MG63 (cell line): ENCODE measurements around the gene TRPM3. TPM values are rescaled to one million over a fixed set of nuclear protein-coding genes. Genes with fewer than 3 reads are reported as not detected.

ENCODE experiments used
- DNase-seq: peaks from one replicate; pipeline ENCODE4 v3.0.0-alpha.2; 2020
- H3K27me3 ChIP-seq: fragments of 250-450 bp; sonication (Bioruptor Pico); 2 replicates; pipeline ENCODE4 v1.5.1; 2020; ENCODE audit warnings: mild to moderate bottlenecking, moderate library complexity
- H3K36me3 ChIP-seq: fragments of 250-450 bp; sonication (Bioruptor Pico); 2 replicates; pipeline ENCODE4 v1.5.1; 2020; ENCODE audit warnings: mild to moderate bottlenecking, moderate library complexity
- H3K4me3 ChIP-seq: fragments of 250-450 bp; sonication (Bioruptor Pico); 2 replicates; pipeline ENCODE4 v1.5.1; 2020; ENCODE audit warnings: mild to moderate bottlenecking, moderate library complexity
- H3K9me3 ChIP-seq: fragments of 250-450 bp; sonication (Bioruptor Pico); 2 replicates; pipeline ENCODE4 v1.5.1; 2020; ENCODE audit warnings: mild to moderate bottlenecking, moderate library complexity
- total RNA-seq: library from RNA; depleted of rRNA; stranded (reverse); fragments of >200 nt; shearing (Covaris generic); gene quantifications from 2 replicates; pipeline ENCODE4 v1.2.3, GENCODE V29; 2014; ENCODE audit warnings: low replicate concordance

TRPM3 gene
- total RNA-seq, 1 experiment from 2014 or later, result not detected

- DNase-seq, result no peak
- no peaks in the 10 kb centered on the region for H3K27me3 ChIP-seq
Measured at GRCh38 chr9:71115448-71115975, 5.9 kb downstream of the TRPM3 start.

GRCh38 chr9:71112866-71113265 lies 8.6 kb downstream of the TRPM3 start:
- no peaks in the 10 kb centered on the region for H3K36me3 ChIP-seq
- H3K4me3 ChIP-seq, result no peak overlapping the region
- DNase-seq, result no peak
- no peaks in the 10 kb centered on the region for H3K9me3 ChIP-seq
- H3K27me3 ChIP-seq, result no peaks in the 10 kb centered on the region

More at GRCh38 chr9:71115448-71115975, 5.9 kb downstream of the TRPM3 start:
- Histone ChIP-seq H3K36me3 (no peaks in the 10 kb centered on the region), H3K4me3 (no peak overlapping the region), H3K9me3 (no peaks in the 10 kb centered on the region)

- H3K9me3 ChIP-seq, result no peaks in the 10 kb centered on the region
- H3K4me3 ChIP-seq, result no peak overlapping the region
- H3K27me3 ChIP-seq, result no peaks in the 10 kb centered on the region
- H3K36me3 ChIP-seq, result no peaks in the 10 kb centered on the region
- no peak for DNase-seq
Measured at GRCh38 chr9:71108937-71109336, 12.5 kb downstream of the TRPM3 start.

- Histone ChIP-seq H3K27me3 (no peaks in the 10 kb centered on the region), H3K4me3 (no peak overlapping the region), H3K9me3 (no peaks in the 10 kb centered on the region), H3K36me3 (no peaks in the 10 kb centered on the region)
- no peak for DNase-seq
Measured at GRCh38 chr9:71106992-71107391, 14.4 kb downstream of the TRPM3 start.

- no peaks in the 10 kb centered on the region for H3K36me3 ChIP-seq
- no peak overlapping the region for H3K4me3 ChIP-seq
- H3K27me3 ChIP-seq, result no peaks in the 10 kb centered on the region
- no peaks in the 10 kb centered on the region for H3K9me3 ChIP-seq
- no peak for DNase-seq
Measured at GRCh38 chr9:71105192-71105591, 16.2 kb downstream of the TRPM3 start.

- no peaks in the 10 kb centered on the region for H3K27me3 ChIP-seq
- no peak overlapping the region for H3K4me3 ChIP-seq
- no peak for DNase-seq
- H3K9me3 ChIP-seq, result no peaks in the 10 kb centered on the region
- H3K36me3 ChIP-seq, result no peaks in the 10 kb centered on the region
Measured at GRCh38 chr9:71098801-71099200, 22.6 kb downstream of the TRPM3 start.

- DNase-seq, result no peak
- H3K27me3 ChIP-seq, result no peaks in the 10 kb centered on the region
- H3K9me3 ChIP-seq, result no peaks in the 10 kb centered on the region
- H3K4me3 ChIP-seq, result no peak overlapping the region
- no peaks in the 10 kb centered on the region for H3K36me3 ChIP-seq
Measured at GRCh38 chr9:71097671-71098070, 23.8 kb downstream of the TRPM3 start.

GRCh38 chr9:71096421-71097108 lies 24.9 kb downstream of the TRPM3 start:
- Histone ChIP-seq H3K9me3 (no peaks in the 10 kb centered on the region), H3K27me3 (no peaks in the 10 kb centered on the region), H3K36me3 (no peaks in the 10 kb centered on the region), H3K4me3 (no peak overlapping the region)
- no peak for DNase-seq

GRCh38 chr9:71094708-71095251 lies 26.6 kb downstream of the TRPM3 start:
- DNase-seq, result no peak
- Histone ChIP-seq H3K36me3 (no peaks in the 10 kb centered on the region), H3K27me3 (no peaks in the 10 kb centered on the region)

GRCh38 chr9:71090896-71091295 lies 30.5 kb downstream of the TRPM3 start:
- no peak for DNase-seq
- Histone ChIP-seq H3K4me3 (no peak overlapping the region), H3K36me3 (no peaks in the 10 kb centered on the region), H3K27me3 (no peaks in the 10 kb centered on the region), H3K9me3 (no peaks in the 10 kb centered on the region)

More at GRCh38 chr9:71094708-71095251, 26.6 kb downstream of the TRPM3 start:
- H3K4me3 ChIP-seq, result no peak overlapping the region
- no peaks in the 10 kb centered on the region for H3K9me3 ChIP-seq

- Histone ChIP-seq H3K4me3 (no peak overlapping the region), H3K9me3 (no peaks in the 10 kb centered on the region), H3K27me3 (no peaks in the 10 kb centered on the region), H3K36me3 (no peaks in the 10 kb centered on the region)
- DNase-seq, result no peak
Measured at GRCh38 chr9:71079451-71079850, 42.0 kb downstream of the TRPM3 start.

- no peak for DNase-seq
- no peaks in the 10 kb centered on the region for H3K36me3 ChIP-seq
- no peak overlapping the region for H3K4me3 ChIP-seq
- no peaks in the 10 kb centered on the region for H3K27me3 ChIP-seq
- no peaks in the 10 kb centered on the region for H3K9me3 ChIP-seq
Measured at GRCh38 chr9:71076096-71076495, 45.3 kb downstream of the TRPM3 start.

- Histone ChIP-seq H3K36me3 (no peaks in the 10 kb centered on the region), H3K4me3 (no peak overlapping the region), H3K9me3 (no peaks in the 10 kb centered on the region), H3K27me3 (no peaks in the 10 kb centered on the region)
- DNase-seq, result no peak
Measured at GRCh38 chr9:71073494-71073893, 47.9 kb downstream of the TRPM3 start.

GRCh38 chr9:71072587-71072986 lies 48.8 kb downstream of the TRPM3 start:
- H3K36me3 ChIP-seq, result no peaks in the 10 kb centered on the region
- H3K27me3 ChIP-seq, result no peaks in the 10 kb centered on the region
- no peak for DNase-seq
- no peaks in the 10 kb centered on the region for H3K9me3 ChIP-seq
- no peak overlapping the region for H3K4me3 ChIP-seq

- Histone ChIP-seq H3K36me3 (no peaks in the 10 kb centered on the region), H3K4me3 (no peak overlapping the region), H3K27me3 (no peaks in the 10 kb centered on the region), H3K9me3 (no peaks in the 10 kb centered on the region)
- no peak for DNase-seq
Measured at GRCh38 chr9:71071633-71072032, 49.8 kb downstream of the TRPM3 start.

- H3K9me3 ChIP-seq, result no peaks in the 10 kb centered on the region
- no peak for DNase-seq
- H3K27me3 ChIP-seq, result no peaks in the 10 kb centered on the region
- no peak overlapping the region for H3K4me3 ChIP-seq
- H3K36me3 ChIP-seq, result no peaks in the 10 kb centered on the region
Measured at GRCh38 chr9:71058660-71059059, 62.8 kb downstream of the TRPM3 start.

GRCh38 chr9:71052287-71052686 lies 69.1 kb downstream of the TRPM3 start:
- H3K36me3 ChIP-seq, result no peaks in the 10 kb centered on the region
- H3K9me3 ChIP-seq, result no peaks in the 10 kb centered on the region
- DNase-seq, result no peak
- no peak overlapping the region for H3K4me3 ChIP-seq
- no peaks in the 10 kb centered on the region for H3K27me3 ChIP-seq

GRCh38 chr9:71048280-71048679 lies 73.1 kb downstream of the TRPM3 start:
- no peak for DNase-seq
- Histone ChIP-seq H3K27me3 (no peaks in the 10 kb centered on the region), H3K36me3 (no peaks in the 10 kb centered on the region), H3K4me3 (no peak overlapping the region), H3K9me3 (no peaks in the 10 kb centered on the region)
